H9 (cell line): ENCODE results near the gene SOWAHB. TPM values are rescaled to one million over a fixed set of nuclear protein-coding genes. Genes with fewer than 3 reads are reported as not detected.

Experiments used
- DNase-seq: peaks from one replicate; pipeline ENCODE4 v3.0.0-alpha.2; 2017
- H2AFZ ChIP-seq: one replicate; pipeline ENCODE4 v1.6.1; 2013; ENCODE audit warnings: mild to moderate bottlenecking, low read length, control low read depth, moderate library complexity
- H2AK5ac ChIP-seq: 2 replicates; pipeline ENCODE4 v1.6.1; 2013; ENCODE audit warnings: low read length, control low read depth, mixed read lengths; ENCODE audit not compliant: insufficient read length
- H2BK120ac ChIP-seq: one replicate; pipeline ENCODE4 v1.6.1; 2013; ENCODE audit warnings: low read depth, mild to moderate bottlenecking, low read length, control low read depth, inconsistent platforms; ENCODE audit not compliant: poor library complexity, severe bottlenecking
- H2BK12ac ChIP-seq: 2 replicates; pipeline ENCODE4 v1.6.1; 2013; ENCODE audit warnings: low read length, control low read depth, mixed read lengths, low read depth; ENCODE audit not compliant: insufficient read length
- H2BK15ac ChIP-seq: 2 replicates; pipeline ENCODE4 v1.6.1; 2013; ENCODE audit warnings: low read depth, low read length, control low read depth
- H2BK20ac ChIP-seq: one replicate; pipeline ENCODE4 v1.6.1; 2013; ENCODE audit warnings: low read depth, mild to moderate bottlenecking, low read length, control low read depth, inconsistent platforms; ENCODE audit not compliant: poor library complexity, severe bottlenecking
- H2BK5ac ChIP-seq: 2 replicates; pipeline ENCODE4 v1.6.1; 2013; ENCODE audit warnings: low read length, control low read depth, mixed read lengths; ENCODE audit not compliant: insufficient read length
- H3K14ac ChIP-seq: 2 replicates; pipeline ENCODE4 v1.6.1; 2013; ENCODE audit warnings: low read length, control low read depth; ENCODE audit not compliant: insufficient read depth
- H3K18ac ChIP-seq: 2 replicates; pipeline ENCODE4 v1.6.1; 2013; ENCODE audit warnings: low read depth, mild to moderate bottlenecking, mixed read lengths, low read length, control low read depth; ENCODE audit not compliant: insufficient read length
- H3K23ac ChIP-seq: 2 replicates; pipeline ENCODE4 v1.6.1; 2013; ENCODE audit warnings: low read length, control low read depth, mixed read lengths, low read depth; ENCODE audit not compliant: insufficient read length
- H3K23me2 ChIP-seq: 2 replicates; pipeline ENCODE4 v1.6.1; 2013; ENCODE audit warnings: low read depth, mild to moderate bottlenecking, mixed read lengths, low read length, control low read depth; ENCODE audit not compliant: insufficient read length, poor library complexity, severe bottlenecking
- H3K27ac ChIP-seq: 2 replicates; pipeline ENCODE4 v1.5.1; 2013; ENCODE audit warnings: low read length, control low read depth, mixed read lengths, low read depth; ENCODE audit not compliant: insufficient read length
- H3K27me3 ChIP-seq: 2 replicates; pipeline ENCODE4 v1.6.1; 2013; ENCODE audit warnings: low read length, control low read depth, inconsistent platforms; ENCODE audit not compliant: insufficient read depth
- H3K4ac ChIP-seq: 2 replicates; pipeline ENCODE4 v1.6.1; 2013; ENCODE audit warnings: low read depth, mild to moderate bottlenecking, control low read depth, inconsistent platforms, low read length, moderate library complexity
- H3K4me1 ChIP-seq: 2 replicates; pipeline ENCODE4 v1.6.1; 2013; ENCODE audit warnings: low read length, control low read depth, inconsistent platforms; ENCODE audit not compliant: insufficient read depth
- H3K4me2 ChIP-seq: 2 replicates; pipeline ENCODE4 v1.6.1; 2013; ENCODE audit warnings: low read length, control low read depth, mixed read lengths; ENCODE audit not compliant: insufficient read length, insufficient read depth
- H3K56ac ChIP-seq: 2 replicates; pipeline ENCODE4 v1.6.1; 2013; ENCODE audit warnings: low read depth, mild to moderate bottlenecking, mixed read lengths, low read length, control low read depth; ENCODE audit not compliant: insufficient read length
- H3K79me1 ChIP-seq: 2 replicates; pipeline ENCODE4 v1.6.1; 2013; ENCODE audit warnings: low read depth, mild to moderate bottlenecking, moderate library complexity, low read length, control low read depth, inconsistent platforms; ENCODE audit not compliant: insufficient read depth, poor library complexity, severe bottlenecking
- H3K79me2 ChIP-seq: 2 replicates; pipeline ENCODE4 v1.6.1; 2013; ENCODE audit warnings: low read length, control low read depth, inconsistent platforms; ENCODE audit not compliant: insufficient read depth
- H3K9ac ChIP-seq: 2 replicates; pipeline ENCODE4 v1.6.1; 2013; ENCODE audit warnings: low read length, control low read depth, mixed read lengths; ENCODE audit not compliant: insufficient read length; ENCODE audit errors: extremely low read depth
- H3K9me3 ChIP-seq: one replicate; pipeline ENCODE4 v1.6.1; 2013; ENCODE audit warnings: low read depth, low read length, inconsistent platforms; ENCODE audit not compliant: control insufficient read depth
- H3T11ph ChIP-seq: one replicate; pipeline ENCODE4 v1.6.1; 2013; ENCODE audit warnings: mild to moderate bottlenecking, low read length, control low read depth, inconsistent platforms
- H4K20me1 ChIP-seq: one replicate; pipeline ENCODE4 v1.6.1; 2013; ENCODE audit not compliant: control insufficient read depth, insufficient read length, insufficient read depth
- H4K5ac ChIP-seq: 2 replicates; pipeline ENCODE4 v1.6.1; 2013; ENCODE audit warnings: low read depth, mild to moderate bottlenecking, mixed read lengths, low read length, control low read depth; ENCODE audit not compliant: insufficient read length
- H4K8ac ChIP-seq: replicated peaks from 2 replicates; pipeline ENCODE4 v1.6.1; 2013; ENCODE audit warnings: low read length, control low read depth, mixed read lengths, low read depth; ENCODE audit not compliant: insufficient read length
- H4K91ac ChIP-seq: 2 replicates; pipeline ENCODE4 v1.6.1; 2013; ENCODE audit warnings: low read depth, mild to moderate bottlenecking, moderate library complexity, mixed read lengths, low read length, control low read depth; ENCODE audit not compliant: insufficient read length
- H3K27ac Mint-ChIP-seq, 3 experiments: 2 replicates in 2 of 3; 3 replicates in 1 of 3; pipeline ENCODE4 v1.8.0; 2020 to 2021; ENCODE audit warnings: mixed read lengths in 3 of 3, mild to moderate bottlenecking in 1 of 3, moderate library complexity in 1 of 3
- H3K27me3 Mint-ChIP-seq: 2 replicates; pipeline ENCODE4 v1.8.0; 2021; ENCODE audit warnings: low read depth, mild to moderate bottlenecking, moderate library complexity, mixed read lengths
- H3K36me3 Mint-ChIP-seq, 3 experiments: 2 replicates in 2 of 3; 3 replicates in 1 of 3; pipeline ENCODE4 v1.8.0; 2020 to 2021; ENCODE audit warnings: low read depth in 3 of 3, mixed read lengths in 3 of 3; ENCODE audit not compliant: insufficient read depth in 1 of 3
- H3K4me1 Mint-ChIP-seq, 2 experiments: 2 replicates each; pipeline ENCODE4 v1.8.0; 2020; ENCODE audit warnings: mixed read lengths in 2 of 2
- H3K4me3 Mint-ChIP-seq, 2 experiments: 2 replicates in 1 of 2; 3 replicates in 1 of 2; pipeline ENCODE4 v1.8.0; 2020 to 2021; ENCODE audit warnings: mild to moderate bottlenecking in 2 of 2, mixed read lengths in 2 of 2, moderate library complexity in 1 of 2
- H3K9me3 Mint-ChIP-seq, 2 experiments: 2 replicates in 1 of 2; 3 replicates in 1 of 2; pipeline ENCODE4 v1.8.0; 2020; ENCODE audit warnings: mild to moderate bottlenecking in 2 of 2, mixed read lengths in 2 of 2, moderate library complexity in 1 of 2
- CTCF ChIP-seq: fragments of 200-600 bp; sonication (generic); conservative IDR thresholded peaks from 3 replicates; pipeline ENCODE4 v1.8.0; 2021; ENCODE audit warnings: antibody characterized with exemption, mild to moderate bottlenecking
- WGBS: extraction: QIAGEN DNeasy Blood & Tissue Kit; methylation state at CpG from one replicate; pipeline ENCODE4 v1.1.7; 2013; ENCODE audit warnings: missing lambda C conversion rate, low lambda C conversion rate, mixed read lengths; ENCODE audit not compliant: insufficient read length; ENCODE audit errors: extremely low coverage; 5-methylcytosine and 5-hydroxymethylcytosine counted together
- total RNA-seq: library from RNA; stranded (reverse); gene quantifications from 2 replicates; pipeline ENCODE4 v1.2.1, GENCODE V29; 2021

Gene SOWAHB
- total RNA-seq, 1 experiment from 2014 or later: 0.26 TPM

DNA sequence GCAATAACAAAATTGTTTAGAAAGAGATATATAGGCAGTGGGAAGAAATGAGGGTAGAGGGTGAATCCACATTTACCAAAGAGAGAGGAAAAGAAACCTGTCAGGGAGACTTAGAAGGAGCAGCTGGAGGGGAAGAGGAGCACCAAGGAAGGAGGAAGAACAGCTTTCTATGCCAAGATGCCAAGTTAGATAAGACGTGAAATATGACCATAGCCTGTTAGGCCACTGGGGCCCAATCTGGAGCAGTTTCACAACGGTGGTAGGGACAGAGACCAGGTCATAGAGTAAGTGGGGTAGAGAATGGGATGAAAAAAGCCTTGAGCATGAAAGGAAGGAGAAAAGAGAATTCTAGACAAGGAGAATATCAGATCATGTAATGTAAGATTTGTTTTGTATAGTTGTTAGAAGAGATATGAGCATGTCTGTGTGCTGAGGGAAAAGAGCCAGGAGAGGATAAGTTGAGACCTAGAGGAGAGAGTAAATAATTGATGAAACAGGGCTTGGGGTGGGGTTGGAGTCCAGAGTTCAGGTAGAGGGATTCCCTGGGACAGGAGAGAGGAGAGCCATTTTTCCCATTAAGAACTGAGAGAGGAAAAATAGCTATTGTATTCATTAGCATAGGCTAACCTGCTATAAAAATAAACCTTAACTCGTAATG, 4.4 kb upstream of the SOWAHB start:
- Histone ChIP-seq H3K79me2 (no peaks in the 10 kb centered on the region), H2BK5ac (no peak overlapping the region), H3K56ac (no peak overlapping the region), H3K4ac (no peak overlapping the region), H4K8ac (no peak overlapping the region), H3K9ac (no peak overlapping the region), H3K4me2 (no peak overlapping the region), H3K14ac (no peak overlapping the region), H2AK5ac (no peak overlapping the region), H3K27ac (no peak overlapping the region), H3K23me2 (peaks cover 12% of the 10 kb centered on the region), H3K23ac (no peak overlapping the region), H4K91ac (no peak overlapping the region), H3K79me1 (no peaks in the 10 kb centered on the region), H4K5ac (no peak overlapping the region), H4K20me1 (no peaks in the 10 kb centered on the region), H2BK120ac (no peak overlapping the region), H3T11ph (no peak overlapping the region), H2AFZ (no peak overlapping the region), H2BK20ac (no peak overlapping the region), H2BK12ac (no peak overlapping the region), H3K9me3 (peaks cover 14% of the 10 kb centered on the region), H2BK15ac (no peak overlapping the region), H3K4me1 (no peaks in the 10 kb centered on the region; the same call in 1 of the 2 replicates), H3K18ac (no peak overlapping the region), H3K27me3 (peaks cover 11% of the 10 kb centered on the region; the same call in 1 of the 2 replicates)
- no peak for TF ChIP-seq CTCF
- H3K36me3 Mint-ChIP-seq: peaks cover 1 to 5% (median 5%) of the 10 kb centered on the region in 3 experiments; a peak in 4 of 7 replicates
- peaks cover 9 to 11% of the 10 kb centered on the region in 2 experiments; a peak in 4 of 5 replicates for H3K9me3 Mint-ChIP-seq
- no peak overlapping the region for H3K4me3 Mint-ChIP-seq
- DNase-seq: no peak
- H3K27ac Mint-ChIP-seq: no peak overlapping the region
- WGBS: no CpG with 5 or more reads among the region's 3 CpGs
- peaks cover 18 to 21% of the 10 kb centered on the region in 2 experiments for H3K4me1 Mint-ChIP-seq
- peaks cover 29% of the 10 kb centered on the region for H3K27me3 Mint-ChIP-seq
